ENCODE measurements around the gene DIS3L. TPM values are rescaled to one million over a fixed set of nuclear protein-coding genes. Genes with fewer than 3 reads are reported as not detected.
"Not testable (repeated sequence)": the region's sequence is repeated elsewhere in the genome, so short reads cannot be mapped to it uniquely, and the experiment has no call there.

Gene DIS3L
- total RNA-seq, 1 donor from 2014 or later, result 13.1 TPM

- no peak for DNase-seq (ENCODE audit: low spot score)
- Mint-ChIP-seq H3K4me1 (ENCODE audit: unreplicated experiment) (peaks cover 18% of the 10 kb centered on the region), H3K27ac (ENCODE audit: unreplicated experiment) (no peak overlapping the region), H3K9me3 (ENCODE audit: unreplicated experiment) (no peaks in the 10 kb centered on the region), H3K36me3 (ENCODE audit: low read depth, unreplicated experiment) (no peaks in the 10 kb centered on the region), H3K27me3 (ENCODE audit: unreplicated experiment) (no peaks in the 10 kb centered on the region), H3K4me3 (ENCODE audit: unreplicated experiment) (no peak overlapping the region)
- no peak for TF ChIP-seq CTCF (IDR thresholded peaks at IDR 0.05; ENCODE audit: unreplicated experiment)
Measured at GRCh38 chr15:66374179-66374578, 80.8 kb downstream of the DIS3L start.

- DNase-seq (ENCODE audit: low spot score), result no peak
- no peak overlapping the region for H3K27ac Mint-ChIP-seq (ENCODE audit: unreplicated experiment)
- no peaks in the 10 kb centered on the region for H3K4me1 Mint-ChIP-seq (ENCODE audit: unreplicated experiment)
- no peaks in the 10 kb centered on the region for H3K9me3 Mint-ChIP-seq (ENCODE audit: unreplicated experiment)
- no peaks in the 10 kb centered on the region for H3K36me3 Mint-ChIP-seq (ENCODE audit: low read depth, unreplicated experiment)
- no peaks in the 10 kb centered on the region for H3K27me3 Mint-ChIP-seq (ENCODE audit: unreplicated experiment)
- H3K4me3 Mint-ChIP-seq (ENCODE audit: unreplicated experiment), result no peak overlapping the region
- no peak for TF ChIP-seq CTCF (IDR thresholded peaks at IDR 0.05; ENCODE audit: unreplicated experiment)
Measured at GRCh38 chr15:66378814-66379430, 85.6 kb downstream of the DIS3L start.

GRCh38 chr15:66381376-66381775 lies 88.0 kb downstream of the DIS3L start:
- not testable (repeated sequence) for H3K4me3 Mint-ChIP-seq (ENCODE audit: unreplicated experiment); H3K27ac Mint-ChIP-seq (ENCODE audit: unreplicated experiment); DNase-seq (ENCODE audit: low spot score); H3K27me3 Mint-ChIP-seq (ENCODE audit: unreplicated experiment); H3K4me1 Mint-ChIP-seq (ENCODE audit: unreplicated experiment); H3K36me3 Mint-ChIP-seq (ENCODE audit: low read depth, unreplicated experiment); H3K9me3 Mint-ChIP-seq (ENCODE audit: unreplicated experiment)

Other genes starting within 250 kb of the DIS3L start
- gene MEGF11, start 39.8 kb upstream of the DIS3L start, total RNA-seq (ENCODE audit: unreplicated experiment), result 0.77 TPM
- gene TIPIN, start 63.1 kb downstream of the DIS3L start, total RNA-seq (ENCODE audit: unreplicated experiment), result 17.7 TPM
- gene MAP2K1, start 93.3 kb downstream of the DIS3L start, total RNA-seq (ENCODE audit: unreplicated experiment), result 139 TPM
- gene SNAPC5, start 204.2 kb downstream of the DIS3L start, total RNA-seq (ENCODE audit: unreplicated experiment), result 16.2 TPM
- gene RPL4, start 211.3 kb downstream of the DIS3L start, total RNA-seq (ENCODE audit: unreplicated experiment), result 3,652 TPM
- 19.3 TPM for gene ZWILCH, start 211.8 kb downstream of the DIS3L start, total RNA-seq (ENCODE audit: unreplicated experiment)